Measurements from ENCODE around the gene ERICH3.
A peak's percentile ranks its signal among the peaks of the same experiment; 100 is the strongest.

The ERICH3 gene

GRCh38 chr1:74715236-74715502 lies 41.6 kb upstream of the ERICH3 start:
- DNase-seq = no peak
- no peak overlapping the region for H3K14ac ChIP-seq (ENCODE audit: low read length in 2 of 2)
- H3K36me3 ChIP-seq (ENCODE audit: control insufficient read depth in 1 of 2, insufficient read depth in 2 of 2, low read depth in 1 of 2, low read length in 2 of 2) = peaks cover 7 to 94% of the 10 kb centered on the region in 2 experiments
- H2BK15ac ChIP-seq (ENCODE audit: low read depth, poor library complexity, severe bottlenecking) = no peak overlapping the region
- H3K27me3 ChIP-seq (ENCODE audit: control insufficient read depth in 1 of 2, insufficient read depth in 1 of 2, low read length in 2 of 2) = no peaks in the 10 kb centered on the region
- H2BK12ac ChIP-seq (ENCODE audit: low read length in 2 of 2) = no peak overlapping the region
- peaks cover 1% of the 10 kb centered on the region for H3K4me1 ChIP-seq (ENCODE audit: control insufficient read depth, insufficient read depth, low read depth, low read length)
- no peak overlapping the region for H2BK120ac ChIP-seq (ENCODE audit: low read depth, low read length)
- no peak overlapping the region for H2AFZ ChIP-seq (ENCODE audit: low read depth, low read length)
- no peak overlapping the region for H4K91ac ChIP-seq (ENCODE audit: low read length)
- H3K4me3 ChIP-seq (ENCODE audit: insufficient read depth in 1 of 2, low read depth in 1 of 2, low read length in 2 of 2) = no peak overlapping the region
- no peak overlapping the region for H3K18ac ChIP-seq (ENCODE audit: low read depth in 1 of 2, low read length in 2 of 2)
- peaks cover 4% of the 10 kb centered on the region for H3K79me1 ChIP-seq (replicated peaks; ENCODE audit: low read length, poor library complexity, severe bottlenecking)
- H3K4me2 ChIP-seq (ENCODE audit: low read length, poor library complexity, severe bottlenecking) = no peak overlapping the region
- H2AK5ac ChIP-seq (ENCODE audit: low read length, severe bottlenecking) = no peak overlapping the region
- no peak overlapping the region for H3K4ac ChIP-seq (ENCODE audit: low read depth in 1 of 2, low read length in 2 of 2)
- H3K9me3 ChIP-seq (ENCODE audit: control insufficient read depth, low read length) = no peaks in the 10 kb centered on the region
- no peak overlapping the region for H3K9ac ChIP-seq (ENCODE audit: low read length)
- WGBS = 83% methylated on average over 1 of the region's 1 CpG
- no peak overlapping the region for H2BK5ac ChIP-seq (ENCODE audit: low read depth, low read length, poor library complexity, severe bottlenecking)
- no peak overlapping the region for H4K8ac ChIP-seq (ENCODE audit: low read length)
- H3K27ac ChIP-seq (ENCODE audit: low read length, poor library complexity, severe bottlenecking) = no peak overlapping the region
- H3K23ac ChIP-seq (ENCODE audit: low read length in 2 of 2) = no peak overlapping the region

- no peak overlapping the region for H2BK12ac ChIP-seq (ENCODE audit: low read length in 2 of 2)
- H3K18ac ChIP-seq (ENCODE audit: low read depth in 1 of 2, low read length in 2 of 2) = no peak overlapping the region
- peaks cover 7 to 94% of the 10 kb centered on the region in 2 experiments for H3K36me3 ChIP-seq (ENCODE audit: control insufficient read depth in 1 of 2, insufficient read depth in 2 of 2, low read depth in 1 of 2, low read length in 2 of 2)
- H3K9ac ChIP-seq (ENCODE audit: low read length) = no peak overlapping the region
- no peak overlapping the region for H2BK120ac ChIP-seq (ENCODE audit: low read depth, low read length)
- no peak overlapping the region for H2BK5ac ChIP-seq (ENCODE audit: low read depth, low read length, poor library complexity, severe bottlenecking)
- H2BK15ac ChIP-seq (ENCODE audit: low read depth, poor library complexity, severe bottlenecking) = no peak overlapping the region
- no peaks in the 10 kb centered on the region for H3K27me3 ChIP-seq (ENCODE audit: control insufficient read depth in 1 of 2, insufficient read depth in 1 of 2, low read length in 2 of 2)
- WGBS = 47% methylated on average over 1 of the region's 1 CpG
- no peak overlapping the region for H3K4me3 ChIP-seq (ENCODE audit: insufficient read depth in 1 of 2, low read depth in 1 of 2, low read length in 2 of 2)
- H3K27ac ChIP-seq (ENCODE audit: low read length, poor library complexity, severe bottlenecking) = no peak overlapping the region
- H2AK5ac ChIP-seq (ENCODE audit: low read length, severe bottlenecking) = no peak overlapping the region
- H3K14ac ChIP-seq (ENCODE audit: low read length in 2 of 2) = no peak overlapping the region
- no peak overlapping the region for H2AFZ ChIP-seq (ENCODE audit: low read depth, low read length)
- no peak overlapping the region for H3K4ac ChIP-seq (ENCODE audit: low read depth in 1 of 2, low read length in 2 of 2)
- no peak overlapping the region for H4K91ac ChIP-seq (ENCODE audit: low read length)
- peaks cover 4% of the 10 kb centered on the region for H3K79me1 ChIP-seq (replicated peaks; ENCODE audit: low read length, poor library complexity, severe bottlenecking)
- H4K8ac ChIP-seq (ENCODE audit: low read length) = no peak overlapping the region
- H3K23ac ChIP-seq (ENCODE audit: low read length in 2 of 2) = no peak overlapping the region
- peak; percentile 48 for DNase-seq
- H3K4me1 ChIP-seq (ENCODE audit: control insufficient read depth, insufficient read depth, low read depth, low read length) = peaks cover 1% of the 10 kb centered on the region
- no peaks in the 10 kb centered on the region for H3K9me3 ChIP-seq (ENCODE audit: control insufficient read depth, low read length)
- H3K4me2 ChIP-seq (ENCODE audit: low read length, poor library complexity, severe bottlenecking) = no peak overlapping the region
These were observed 41.0 kb upstream of the ERICH3 start for GRCh38 chr1:74714429-74715235.

- no peak overlapping the region for H3K9ac ChIP-seq (ENCODE audit: low read length)
- no peak overlapping the region for H2AFZ ChIP-seq (ENCODE audit: low read depth, low read length)
- no CpG with 5 or more reads among the region's 3 CpGs for WGBS
- H3K27me3 ChIP-seq (ENCODE audit: control insufficient read depth in 1 of 2, insufficient read depth in 1 of 2, low read length in 2 of 2) = no peaks in the 10 kb centered on the region
- no peaks in the 10 kb centered on the region for H3K9me3 ChIP-seq (ENCODE audit: control insufficient read depth, low read length)
- H2BK5ac ChIP-seq (ENCODE audit: low read depth, low read length, poor library complexity, severe bottlenecking) = no peak overlapping the region
- H3K23ac ChIP-seq (ENCODE audit: low read length in 2 of 2) = no peak overlapping the region
- no peak overlapping the region for H2BK12ac ChIP-seq (ENCODE audit: low read length in 2 of 2)
- H3K4me2 ChIP-seq (ENCODE audit: low read length, poor library complexity, severe bottlenecking) = no peak overlapping the region
- H4K8ac ChIP-seq (ENCODE audit: low read length) = no peak overlapping the region
- peak overlapping the region; percentile 48 for H4K91ac ChIP-seq (ENCODE audit: low read length)
- no peak overlapping the region for H3K14ac ChIP-seq (ENCODE audit: low read length in 2 of 2)
- H3K36me3 ChIP-seq (ENCODE audit: control insufficient read depth in 1 of 2, insufficient read depth in 2 of 2, low read depth in 1 of 2, low read length in 2 of 2) = peaks cover 7 to 97% of the 10 kb centered on the region in 2 experiments
- H3K4ac ChIP-seq (ENCODE audit: low read depth in 1 of 2, low read length in 2 of 2) = no peak overlapping the region
- H3K79me1 ChIP-seq (replicated peaks; ENCODE audit: low read length, poor library complexity, severe bottlenecking) = peaks cover 4% of the 10 kb centered on the region
- DNase-seq = no peak
- no peak overlapping the region for H2BK15ac ChIP-seq (ENCODE audit: low read depth, poor library complexity, severe bottlenecking)
- H2BK120ac ChIP-seq (ENCODE audit: low read depth, low read length) = no peak overlapping the region
- no peak overlapping the region for H3K27ac ChIP-seq (ENCODE audit: low read length, poor library complexity, severe bottlenecking)
- H3K18ac ChIP-seq (ENCODE audit: low read depth in 1 of 2, low read length in 2 of 2) = no peak overlapping the region
- H3K4me1 ChIP-seq (ENCODE audit: control insufficient read depth, insufficient read depth, low read depth, low read length) = peaks cover 1% of the 10 kb centered on the region
- no peak overlapping the region for H3K4me3 ChIP-seq (ENCODE audit: insufficient read depth in 1 of 2, low read depth in 1 of 2, low read length in 2 of 2)
- no peak overlapping the region for H2AK5ac ChIP-seq (ENCODE audit: low read length, severe bottlenecking)
These were observed 40.3 kb upstream of the ERICH3 start for GRCh38 chr1:74713849-74714248.

- Histone ChIP-seq H2BK5ac (ENCODE audit: low read depth, low read length, poor library complexity, severe bottlenecking) (no peak overlapping the region), H3K79me1 (replicated peaks; ENCODE audit: low read length, poor library complexity, severe bottlenecking) (peaks cover 4% of the 10 kb centered on the region), H2BK12ac (ENCODE audit: low read length in 2 of 2) (no peak overlapping the region), H2BK15ac (ENCODE audit: low read depth, poor library complexity, severe bottlenecking) (no peak overlapping the region), H2AFZ (ENCODE audit: low read depth, low read length) (no peak overlapping the region), H3K4me1 (ENCODE audit: control insufficient read depth, insufficient read depth, low read depth, low read length) (peaks cover 1% of the 10 kb centered on the region), H3K4ac (ENCODE audit: low read depth in 1 of 2, low read length in 2 of 2) (no peak overlapping the region), H2AK5ac (ENCODE audit: low read length, severe bottlenecking) (no peak overlapping the region), H3K36me3 (ENCODE audit: control insufficient read depth in 1 of 2, insufficient read depth in 2 of 2, low read depth in 1 of 2, low read length in 2 of 2) (peaks cover 7 to 95% of the 10 kb centered on the region in 2 experiments), H3K9ac (ENCODE audit: low read length) (no peak overlapping the region), H3K27ac (ENCODE audit: low read length, poor library complexity, severe bottlenecking) (no peak overlapping the region), H3K18ac (ENCODE audit: low read depth in 1 of 2, low read length in 2 of 2) (no peak overlapping the region), H3K23ac (ENCODE audit: low read length in 2 of 2) (no peak overlapping the region), H3K4me2 (ENCODE audit: low read length, poor library complexity, severe bottlenecking) (no peak overlapping the region), H2BK120ac (ENCODE audit: low read depth, low read length) (no peak overlapping the region), H3K4me3 (ENCODE audit: insufficient read depth in 1 of 2, low read depth in 1 of 2, low read length in 2 of 2) (no peak overlapping the region), H3K9me3 (ENCODE audit: control insufficient read depth, low read length) (no peaks in the 10 kb centered on the region), H3K14ac (ENCODE audit: low read length in 2 of 2) (no peak overlapping the region), H4K91ac (ENCODE audit: low read length) (no peak overlapping the region), H4K8ac (ENCODE audit: low read length) (no peak overlapping the region), H3K27me3 (ENCODE audit: control insufficient read depth in 1 of 2, insufficient read depth in 1 of 2, low read length in 2 of 2) (no peaks in the 10 kb centered on the region)
- DNase-seq = peak; percentile 15
- 44% methylated on average over 1 of the region's 1 CpG for WGBS
These were observed 39.3 kb upstream of the ERICH3 start for GRCh38 chr1:74712881-74713280.

Data from mesenchymal stem cell (in vitro differentiated cells and primary cell).